ENCODE results near the gene KIAA1191.

DNA sequence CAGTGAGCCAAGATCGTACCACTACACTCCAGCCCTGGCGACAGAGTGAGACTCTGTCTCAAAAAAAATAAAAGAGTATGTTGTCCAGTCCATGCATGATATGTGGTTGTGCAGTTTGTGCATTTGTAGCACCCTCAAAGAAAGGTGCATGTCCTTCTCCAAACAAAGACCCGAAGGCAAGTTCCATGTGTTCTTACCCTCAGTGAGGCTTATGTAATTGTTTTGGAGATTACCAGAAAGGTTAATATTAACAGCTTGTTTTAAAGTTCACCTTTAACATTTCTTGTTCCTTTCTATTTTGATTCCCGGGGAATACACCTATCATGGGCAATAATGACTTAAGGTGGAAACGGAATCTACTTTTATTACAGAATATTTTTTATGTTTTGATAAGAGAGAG lies 22.3 kb downstream of the KIAA1191 start:
- TF ChIP-seq, protein P1, sequence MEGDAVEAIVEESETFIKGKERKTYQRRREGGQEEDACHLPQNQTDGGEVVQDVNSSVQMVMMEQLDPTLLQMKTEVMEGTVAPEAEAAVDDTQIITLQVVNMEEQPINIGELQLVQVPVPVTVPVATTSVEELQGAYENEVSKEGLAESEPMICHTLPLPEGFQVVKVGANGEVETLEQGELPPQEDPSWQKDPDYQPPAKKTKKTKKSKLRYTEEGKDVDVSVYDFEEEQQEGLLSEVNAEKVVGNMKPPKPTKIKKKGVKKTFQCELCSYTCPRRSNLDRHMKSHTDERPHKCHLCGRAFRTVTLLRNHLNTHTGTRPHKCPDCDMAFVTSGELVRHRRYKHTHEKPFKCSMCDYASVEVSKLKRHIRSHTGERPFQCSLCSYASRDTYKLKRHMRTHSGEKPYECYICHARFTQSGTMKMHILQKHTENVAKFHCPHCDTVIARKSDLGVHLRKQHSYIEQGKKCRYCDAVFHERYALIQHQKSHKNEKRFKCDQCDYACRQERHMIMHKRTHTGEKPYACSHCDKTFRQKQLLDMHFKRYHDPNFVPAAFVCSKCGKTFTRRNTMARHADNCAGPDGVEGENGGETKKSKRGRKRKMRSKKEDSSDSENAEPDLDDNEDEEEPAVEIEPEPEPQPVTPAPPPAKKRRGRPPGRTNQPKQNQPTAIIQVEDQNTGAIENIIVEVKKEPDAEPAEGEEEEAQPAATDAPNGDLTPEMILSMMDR (IDR thresholded peaks at IDR 0.05), result no peak
- no peak for TF ChIP-seq EP300 (IDR thresholded peaks at IDR 0.05; ENCODE audit: low read depth)
